GM23338 (cell line): ENCODE measurements around the gene PAPOLB.

Experiments used
- EZH2 ChIP-seq: fragments of 200-600 bp; sonication (generic); IDR thresholded peaks from one replicate; pipeline ENCODE4 v1.8.0; 2017; ENCODE audit warnings: antibody characterized with exemption, mild to moderate bottlenecking, low read depth; ENCODE audit not compliant: unreplicated experiment
- EZH2phosphoT487 ChIP-seq: fragments of 200-600 bp; sonication (generic); IDR thresholded peaks from one replicate; pipeline ENCODE4 v1.8.1; 2018; ENCODE audit warnings: antibody characterized with exemption; ENCODE audit not compliant: unreplicated experiment
- POLR2AphosphoS5 ChIP-seq: IDR thresholded peaks from 2 replicates; pipeline ENCODE4 v1.6.1; 2016; ENCODE audit warnings: antibody characterized with exemption, low read depth
- ZNF114 ChIP-seq: fragments of 250-450 bp; sonication (Bioruptor Pico); IDR thresholded peaks from 2 replicates; pipeline ENCODE4 v1.5.0; 2020; ENCODE audit warnings: mild to moderate bottlenecking, moderate library complexity
- TF ChIP-seq, protein P1 (sequence below), 2 experiments: fragments of 200-600 bp in 1 of 2; sonication (generic) in 1 of 2; conservative IDR thresholded peaks; 2 replicates each; pipeline versions ENCODE4 v1.5.1 to v1.6.1; 2016 to 2017; ENCODE audit warnings: antibody characterized with exemption in 2 of 2, low read depth in 2 of 2, mild to moderate bottlenecking in 2 of 2, moderate library complexity in 1 of 2
- TF ChIP-seq, protein P2 (sequence below): IDR thresholded peaks from one replicate; pipeline ENCODE4 v1.6.1; 2018; ENCODE audit warnings: antibody characterized with exemption; ENCODE audit not compliant: unreplicated experiment

GRCh38 chr7:4832711-4833110 is 29.1 kb downstream of the PAPOLB start:
- TF ChIP-seq EZH2phosphoT487 = no peak
- TF ChIP-seq, protein P1, sequence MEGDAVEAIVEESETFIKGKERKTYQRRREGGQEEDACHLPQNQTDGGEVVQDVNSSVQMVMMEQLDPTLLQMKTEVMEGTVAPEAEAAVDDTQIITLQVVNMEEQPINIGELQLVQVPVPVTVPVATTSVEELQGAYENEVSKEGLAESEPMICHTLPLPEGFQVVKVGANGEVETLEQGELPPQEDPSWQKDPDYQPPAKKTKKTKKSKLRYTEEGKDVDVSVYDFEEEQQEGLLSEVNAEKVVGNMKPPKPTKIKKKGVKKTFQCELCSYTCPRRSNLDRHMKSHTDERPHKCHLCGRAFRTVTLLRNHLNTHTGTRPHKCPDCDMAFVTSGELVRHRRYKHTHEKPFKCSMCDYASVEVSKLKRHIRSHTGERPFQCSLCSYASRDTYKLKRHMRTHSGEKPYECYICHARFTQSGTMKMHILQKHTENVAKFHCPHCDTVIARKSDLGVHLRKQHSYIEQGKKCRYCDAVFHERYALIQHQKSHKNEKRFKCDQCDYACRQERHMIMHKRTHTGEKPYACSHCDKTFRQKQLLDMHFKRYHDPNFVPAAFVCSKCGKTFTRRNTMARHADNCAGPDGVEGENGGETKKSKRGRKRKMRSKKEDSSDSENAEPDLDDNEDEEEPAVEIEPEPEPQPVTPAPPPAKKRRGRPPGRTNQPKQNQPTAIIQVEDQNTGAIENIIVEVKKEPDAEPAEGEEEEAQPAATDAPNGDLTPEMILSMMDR (conservative IDR thresholded peaks at IDR 0.05; ENCODE audit: low read depth in 2 of 2) = no peak
- TF ChIP-seq, protein P2, sequence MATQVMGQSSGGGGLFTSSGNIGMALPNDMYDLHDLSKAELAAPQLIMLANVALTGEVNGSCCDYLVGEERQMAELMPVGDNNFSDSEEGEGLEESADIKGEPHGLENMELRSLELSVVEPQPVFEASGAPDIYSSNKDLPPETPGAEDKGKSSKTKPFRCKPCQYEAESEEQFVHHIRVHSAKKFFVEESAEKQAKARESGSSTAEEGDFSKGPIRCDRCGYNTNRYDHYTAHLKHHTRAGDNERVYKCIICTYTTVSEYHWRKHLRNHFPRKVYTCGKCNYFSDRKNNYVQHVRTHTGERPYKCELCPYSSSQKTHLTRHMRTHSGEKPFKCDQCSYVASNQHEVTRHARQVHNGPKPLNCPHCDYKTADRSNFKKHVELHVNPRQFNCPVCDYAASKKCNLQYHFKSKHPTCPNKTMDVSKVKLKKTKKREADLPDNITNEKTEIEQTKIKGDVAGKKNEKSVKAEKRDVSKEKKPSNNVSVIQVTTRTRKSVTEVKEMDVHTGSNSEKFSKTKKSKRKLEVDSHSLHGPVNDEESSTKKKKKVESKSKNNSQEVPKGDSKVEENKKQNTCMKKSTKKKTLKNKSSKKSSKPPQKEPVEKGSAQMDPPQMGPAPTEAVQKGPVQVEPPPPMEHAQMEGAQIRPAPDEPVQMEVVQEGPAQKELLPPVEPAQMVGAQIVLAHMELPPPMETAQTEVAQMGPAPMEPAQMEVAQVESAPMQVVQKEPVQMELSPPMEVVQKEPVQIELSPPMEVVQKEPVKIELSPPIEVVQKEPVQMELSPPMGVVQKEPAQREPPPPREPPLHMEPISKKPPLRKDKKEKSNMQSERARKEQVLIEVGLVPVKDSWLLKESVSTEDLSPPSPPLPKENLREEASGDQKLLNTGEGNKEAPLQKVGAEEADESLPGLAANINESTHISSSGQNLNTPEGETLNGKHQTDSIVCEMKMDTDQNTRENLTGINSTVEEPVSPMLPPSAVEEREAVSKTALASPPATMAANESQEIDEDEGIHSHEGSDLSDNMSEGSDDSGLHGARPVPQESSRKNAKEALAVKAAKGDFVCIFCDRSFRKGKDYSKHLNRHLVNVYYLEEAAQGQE = no peak
- no peak for TF ChIP-seq POLR2AphosphoS5
- TF ChIP-seq EZH2 = no peak
- no peak for TF ChIP-seq ZNF114
